Measurements from ENCODE around the gene PHYHD1.

GRCh38 chr9:128895556-128895955 lies 25.2 kb upstream of the PHYHD1 start:
- no peak for TF ChIP-seq L3MBTL2 (conservative IDR thresholded peaks at IDR 0.05)
- TF ChIP-seq ARNT (IDR thresholded peaks at IDR 0.05): no peak
- no peak for TF ChIP-seq BHLHE40 (IDR thresholded peaks at IDR 0.05; ENCODE audit: borderline replicate concordance)
- no peak for TF ChIP-seq NFRKB (IDR thresholded peaks at IDR 0.05)
- TF ChIP-seq ELF4 (IDR thresholded peaks at IDR 0.05): no peak
- TF ChIP-seq FOXA1 (IDR thresholded peaks at IDR 0.05): no peak
- TF ChIP-seq PKNOX1 (IDR thresholded peaks at IDR 0.05): no peak
- no peak for TF ChIP-seq FOXK2 (IDR thresholded peaks at IDR 0.05)
- TF ChIP-seq FOXM1 (IDR thresholded peaks at IDR 0.05; ENCODE audit: borderline replicate concordance): no peak
- TF ChIP-seq ZNF384 (IDR thresholded peaks at IDR 0.05): no peak
- no peak for TF ChIP-seq SP1 (IDR thresholded peaks at IDR 0.05)

Measured in HEK293T (cell line).